Measurements from ENCODE around the gene ZFP69B.
A peak's percentile ranks its signal among the peaks of the same experiment; 100 is the strongest.
"Not testable (repeated sequence)": the region's sequence is repeated elsewhere in the genome, so short reads cannot be mapped to it uniquely, and the experiment has no call there.

Gene ZFP69B

DNA sequence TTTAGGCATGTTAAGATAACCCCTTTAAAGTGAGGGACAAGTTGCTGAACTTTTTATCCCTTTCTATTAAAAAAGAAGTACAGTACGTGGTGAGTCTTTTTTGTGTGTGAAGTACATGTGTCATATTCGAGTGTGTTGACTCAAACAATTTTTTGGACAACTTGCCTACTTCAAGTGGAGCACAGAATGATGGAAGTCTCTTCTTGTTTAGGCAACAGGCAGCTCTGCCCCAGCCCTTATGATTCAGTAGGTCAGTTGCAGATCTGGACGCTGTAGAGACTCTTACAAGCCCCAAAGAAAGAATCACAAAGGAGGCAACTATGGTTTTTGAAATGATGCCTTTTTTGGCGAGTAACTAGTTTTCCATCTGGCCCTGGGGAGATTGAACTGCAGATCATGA is 14.4 kb upstream of the ZFP69B start:
- no peak for DNase-seq (ENCODE audit: low read depth)

DNA sequence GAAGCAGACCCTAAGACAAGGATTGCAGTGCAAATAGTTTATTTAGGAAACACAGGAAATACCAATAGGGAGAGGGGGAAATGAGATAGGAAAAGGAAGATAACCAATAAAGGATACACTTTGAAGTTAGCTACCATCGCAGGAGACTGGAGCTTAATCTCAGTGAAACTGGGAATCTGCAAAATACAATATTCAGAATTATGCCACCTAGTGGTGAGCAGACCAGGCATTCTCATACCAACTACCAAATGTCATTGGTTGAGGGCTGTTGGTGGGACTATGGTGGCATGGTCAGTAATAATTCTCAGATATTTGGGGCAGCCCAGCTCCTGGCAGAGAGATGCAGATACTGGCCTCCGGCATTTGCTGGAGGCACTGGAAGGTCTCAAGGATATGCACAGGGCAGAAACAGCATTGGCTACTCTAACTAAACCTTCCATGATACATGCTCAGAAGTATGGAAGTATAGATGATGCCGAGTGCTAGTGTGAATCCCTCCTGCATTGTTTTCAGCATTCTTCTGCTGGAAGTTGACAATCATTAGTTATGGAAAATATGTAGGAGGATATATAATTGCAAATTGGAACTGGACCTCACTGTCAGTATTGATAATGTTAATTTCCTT is 11.8 kb upstream of the ZFP69B start:
- DNase-seq (ENCODE audit: low read depth) = no peak

DNA sequence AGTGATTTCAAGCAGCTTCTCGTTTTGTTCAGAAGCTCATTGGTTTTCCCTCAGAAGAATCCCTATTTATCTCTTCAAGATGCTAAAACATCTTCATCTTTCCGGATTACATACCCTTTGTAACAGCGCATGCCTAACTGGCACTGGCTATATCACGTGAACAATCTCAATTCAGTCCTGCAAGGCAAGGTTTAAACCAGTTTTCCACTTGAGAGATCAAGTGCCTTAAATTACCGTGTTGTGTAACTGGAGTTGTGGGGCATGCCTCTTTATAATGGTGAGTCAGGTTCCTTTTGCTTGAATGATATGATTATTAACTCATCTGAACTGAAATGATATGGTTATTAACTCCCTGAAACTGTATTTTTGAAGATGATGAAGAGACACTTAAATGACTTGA is 11.0 kb upstream of the ZFP69B start:
- no peak for DNase-seq (ENCODE audit: low read depth)

DNA sequence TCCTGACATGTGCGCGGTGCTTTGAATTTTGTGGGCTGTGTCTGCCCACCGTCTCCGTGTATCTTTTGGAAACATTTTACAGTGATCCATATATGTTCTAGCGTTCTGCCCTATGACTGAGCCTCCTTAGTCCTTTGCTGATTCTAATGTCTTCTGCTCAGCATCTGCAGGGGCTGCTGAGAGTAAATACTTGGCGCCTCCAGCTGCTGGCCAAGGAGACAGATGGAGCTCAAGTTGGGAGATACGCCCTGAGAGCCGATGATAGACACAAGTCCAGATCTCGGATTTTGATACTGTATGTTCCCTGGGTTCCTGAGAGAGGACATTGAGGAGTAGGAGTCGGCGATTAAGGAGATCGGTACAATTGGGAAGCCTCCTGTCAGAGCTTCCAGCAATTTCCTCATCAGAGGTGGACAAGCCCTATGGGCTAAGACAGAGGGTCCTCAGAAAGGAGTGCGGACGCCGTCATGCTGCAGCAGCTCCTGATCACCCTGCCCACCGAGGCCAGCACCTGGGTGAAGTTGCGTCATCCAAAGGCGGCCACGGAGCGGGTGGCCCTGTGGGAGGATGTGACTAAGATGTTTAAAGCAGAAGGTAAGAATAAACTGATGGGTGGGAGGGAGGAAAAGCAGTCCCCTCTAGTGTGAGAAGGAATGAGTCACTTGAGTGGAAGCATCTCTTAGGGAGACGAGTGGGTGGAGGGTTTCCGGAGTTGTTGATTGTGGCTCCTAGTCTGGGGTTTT is 390 bp downstream of the ZFP69B start:
- DNase-seq (ENCODE audit: low read depth) = peak; percentile 14

DNA sequence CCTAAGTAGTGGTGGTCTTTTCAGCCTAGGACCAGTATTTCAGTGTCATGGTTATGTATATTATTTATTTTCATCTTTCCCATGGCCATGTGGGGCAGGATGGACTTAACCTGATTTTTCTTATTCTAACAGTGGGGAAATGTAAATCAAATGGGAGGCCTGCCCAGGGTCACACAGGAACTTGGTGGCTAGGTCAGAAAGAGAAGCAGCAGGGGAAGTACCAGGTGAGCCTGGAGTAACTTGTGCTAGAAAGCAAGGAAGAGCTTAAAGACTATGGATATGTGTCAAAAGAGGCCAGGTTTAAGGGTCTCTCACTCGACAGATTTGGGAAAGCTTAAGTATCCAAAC is 936 bp downstream of the ZFP69B start:
- no peak for DNase-seq (ENCODE audit: low read depth)

DNA sequence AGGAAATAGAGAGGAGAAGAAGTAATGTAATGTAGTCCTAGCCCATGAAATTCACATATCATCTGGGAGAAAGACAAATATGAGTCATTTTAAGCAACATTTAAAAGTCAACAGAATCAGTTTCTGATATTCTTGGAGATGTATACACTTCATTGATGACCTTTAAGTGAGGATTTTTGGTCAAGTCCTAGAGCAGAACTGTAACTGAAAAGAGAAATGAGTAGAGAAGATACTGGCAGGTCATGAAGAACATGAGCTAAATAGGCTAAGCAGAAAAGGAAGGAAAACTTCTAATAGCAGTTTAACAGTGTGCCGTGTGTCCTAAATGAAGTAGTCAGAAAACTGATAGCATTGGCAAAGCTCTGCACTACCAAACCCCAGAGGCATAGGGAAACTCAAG is 4.6 kb downstream of the ZFP69B start:
- DNase-seq (ENCODE audit: low read depth) = no peak

DNA sequence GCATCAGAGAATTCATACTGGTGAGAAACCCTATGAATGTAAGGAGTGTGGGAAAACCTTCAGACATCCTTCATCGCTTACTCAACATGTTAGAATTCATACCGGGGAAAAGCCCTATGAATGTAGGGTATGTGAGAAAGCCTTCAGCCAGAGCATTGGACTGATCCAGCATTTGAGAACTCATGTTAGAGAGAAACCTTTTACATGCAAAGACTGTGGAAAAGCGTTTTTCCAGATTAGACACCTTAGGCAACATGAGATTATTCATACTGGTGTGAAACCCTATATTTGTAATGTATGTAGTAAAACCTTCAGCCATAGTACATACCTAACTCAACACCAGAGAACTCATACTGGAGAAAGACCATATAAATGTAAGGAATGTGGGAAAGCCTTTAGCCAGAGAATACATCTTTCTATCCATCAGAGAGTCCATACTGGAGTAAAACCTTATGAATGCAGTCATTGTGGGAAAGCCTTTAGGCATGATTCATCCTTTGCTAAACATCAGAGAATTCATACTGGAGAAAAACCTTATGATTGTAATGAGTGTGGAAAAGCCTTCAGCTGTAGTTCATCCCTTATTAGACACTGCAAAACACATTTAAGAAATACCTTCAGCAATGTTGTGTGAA is 12.8 kb downstream of the ZFP69B start:
- no peak for DNase-seq (ENCODE audit: low read depth)

DNA sequence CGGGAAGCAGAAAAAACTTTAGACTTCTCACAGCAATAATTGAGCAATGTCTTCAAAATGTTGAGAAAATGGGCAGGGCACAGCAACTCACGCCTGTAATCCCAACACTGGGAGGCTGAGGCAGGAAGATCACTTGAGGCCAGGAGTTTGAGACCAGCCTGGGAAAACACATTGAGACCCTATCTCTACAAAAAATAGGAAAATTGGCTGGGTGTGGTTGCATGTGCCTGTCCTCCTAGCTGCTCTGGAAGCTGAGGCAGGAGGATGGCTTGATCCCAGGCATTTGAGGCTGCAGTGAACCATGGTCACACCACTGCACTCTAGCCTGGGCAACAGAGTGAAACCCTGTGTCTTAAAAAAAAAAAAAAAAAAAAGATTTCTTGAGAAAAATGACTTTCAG is 19.1 kb downstream of the ZFP69B start:
- no peak for DNase-seq (ENCODE audit: low read depth)

DNA sequence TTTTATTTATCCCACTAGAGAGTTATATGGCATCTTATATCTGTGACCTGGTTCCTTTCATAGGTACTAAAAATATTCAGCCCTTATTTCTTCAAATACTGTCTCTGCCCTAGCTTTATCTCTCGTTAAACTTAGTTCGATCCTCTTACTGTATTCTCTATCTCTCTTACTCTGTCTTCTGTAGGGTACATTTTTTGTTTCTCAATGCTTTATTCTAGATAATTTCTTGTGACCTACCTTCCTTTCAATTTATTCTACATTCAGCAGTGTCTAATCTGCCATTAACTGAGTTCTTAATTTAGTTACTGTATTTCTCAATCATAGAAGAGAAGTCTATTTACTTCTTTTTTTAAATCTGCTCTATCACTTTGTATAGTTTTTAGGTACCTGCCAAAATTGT is 25.0 kb downstream of the ZFP69B start:
- DNase-seq (ENCODE audit: low read depth) = no peak

DNA sequence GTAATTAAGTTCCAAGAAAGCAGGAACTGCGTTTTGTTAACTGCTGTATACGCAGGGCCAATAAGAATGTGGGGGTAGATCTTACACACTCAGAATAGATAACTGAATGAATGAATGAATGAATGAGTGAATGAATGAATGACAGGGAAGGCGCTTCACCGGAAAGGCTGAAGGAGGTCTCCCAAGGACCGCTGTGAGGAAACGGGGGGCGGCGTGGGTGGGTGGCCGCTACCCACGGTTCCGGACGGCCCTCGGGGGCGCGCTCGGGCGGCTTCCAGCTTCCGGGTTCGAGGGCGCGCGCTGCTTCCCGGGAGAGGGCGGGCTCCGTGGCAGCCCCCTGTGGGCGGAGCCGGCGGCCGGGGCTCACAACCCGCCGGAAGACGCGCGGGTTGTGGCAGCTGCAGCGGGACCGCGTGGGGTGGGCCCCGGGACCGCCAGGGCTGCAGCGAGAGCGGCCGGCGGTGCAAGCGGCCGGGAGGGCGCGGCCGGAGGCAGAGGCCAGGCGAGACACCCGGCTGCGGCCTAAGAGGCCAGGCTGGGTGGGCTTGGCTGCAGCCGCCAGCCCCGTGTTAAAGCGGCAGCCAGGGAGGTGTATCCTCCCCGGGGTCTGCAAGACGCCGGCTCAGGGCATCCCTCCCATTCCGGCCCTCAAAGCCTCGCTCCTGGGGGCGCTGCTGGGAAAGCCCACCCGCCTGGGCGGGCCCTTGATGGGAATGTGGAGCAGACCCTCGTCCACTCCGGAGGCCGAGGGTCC is 26.8 kb downstream of the ZFP69B start, which contains the start of gene ZFP69:
Gene ZFP69, plus strand, starts transcription at position 367 of the 754 bp plus-strand sequence. CDS start 2,072 bp downstream, outside the sequence.
- DNase-seq (ENCODE audit: low read depth) = no peak

DNA sequence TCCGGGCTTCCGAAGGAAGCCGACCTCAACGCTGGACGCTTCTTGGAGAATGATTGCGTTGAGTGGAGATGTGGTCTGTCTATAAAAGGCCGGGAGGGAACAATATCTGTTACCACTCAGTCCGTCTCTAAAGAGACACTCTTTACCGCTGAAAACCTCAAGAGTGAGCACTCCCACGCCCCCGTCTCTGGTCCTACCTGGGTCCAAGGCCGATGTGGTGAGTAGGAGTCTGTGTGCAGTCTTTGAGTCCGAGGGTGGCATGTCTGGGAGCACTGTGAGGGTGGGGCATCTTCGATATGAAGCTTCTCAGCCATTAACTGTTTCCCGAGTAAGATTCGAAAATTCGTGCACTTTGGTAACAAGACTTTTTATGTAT is 27.4 kb downstream of the ZFP69B start:
- DNase-seq (ENCODE audit: low read depth) = no peak

DNA sequence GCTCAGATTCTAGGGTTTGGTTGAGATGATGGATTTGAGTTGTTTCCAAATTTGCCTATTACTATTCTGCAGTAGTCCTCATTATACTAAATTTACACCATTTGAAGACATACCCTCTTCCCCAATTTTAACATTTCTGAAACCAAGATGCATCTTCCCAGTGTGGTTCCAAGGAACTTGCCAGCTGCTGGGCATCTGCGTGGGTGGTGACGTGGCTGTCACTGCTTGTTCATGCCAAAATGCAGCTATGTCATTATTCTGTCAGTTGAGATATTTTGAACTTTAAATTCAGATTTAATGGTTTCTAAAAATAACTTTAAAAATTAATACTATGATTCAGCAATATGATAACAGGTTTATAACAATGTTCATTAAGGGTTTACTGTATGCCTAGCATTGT is 28.0 kb downstream of the ZFP69B start:
- no peak for DNase-seq (ENCODE audit: low read depth)

DNA sequence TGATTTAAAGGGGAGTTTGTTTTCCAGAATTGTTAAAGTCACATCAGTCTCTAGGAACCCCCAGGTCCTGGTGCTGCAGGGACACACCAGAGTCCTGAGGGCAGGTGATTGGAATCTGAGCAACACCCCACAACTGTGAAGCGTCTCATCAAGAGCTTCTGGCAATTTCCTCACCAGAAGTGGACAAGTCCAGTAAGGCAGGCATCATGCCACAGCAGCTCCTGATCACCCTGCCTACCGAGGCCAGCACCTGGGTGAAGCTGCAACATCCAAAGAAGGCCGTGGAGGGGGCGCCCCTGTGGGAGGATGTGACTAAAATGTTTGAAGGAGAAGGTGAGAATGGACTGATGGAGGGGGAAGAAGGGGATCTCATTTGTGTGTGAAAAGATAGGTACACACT is 28.9 kb downstream of the ZFP69B start:
- no peak for DNase-seq (ENCODE audit: low read depth)

DNA sequence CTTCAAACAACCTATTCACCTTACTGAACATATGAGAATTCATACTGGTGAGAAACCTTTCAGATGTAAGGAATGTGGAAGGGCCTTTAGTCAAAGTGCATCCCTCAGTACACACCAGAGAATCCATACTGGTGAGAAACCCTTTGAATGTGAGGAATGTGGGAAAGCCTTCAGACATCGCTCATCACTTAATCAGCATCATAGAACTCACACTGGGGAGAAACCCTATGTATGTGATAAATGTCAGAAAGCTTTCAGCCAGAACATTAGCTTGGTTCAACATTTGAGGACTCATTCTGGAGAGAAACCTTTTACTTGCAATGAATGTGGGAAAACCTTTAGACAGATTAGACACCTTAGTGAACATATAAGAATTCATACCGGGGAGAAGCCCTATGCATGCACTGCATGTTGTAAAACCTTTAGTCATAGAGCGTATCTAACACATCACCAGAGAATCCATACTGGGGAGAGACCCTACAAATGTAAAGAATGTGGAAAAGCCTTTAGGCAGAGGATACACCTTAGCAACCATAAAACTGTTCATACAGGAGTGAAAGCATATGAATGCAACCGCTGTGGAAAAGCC is 45.1 kb downstream of the ZFP69B start:
- DNase-seq (ENCODE audit: low read depth) = no peak

DNA sequence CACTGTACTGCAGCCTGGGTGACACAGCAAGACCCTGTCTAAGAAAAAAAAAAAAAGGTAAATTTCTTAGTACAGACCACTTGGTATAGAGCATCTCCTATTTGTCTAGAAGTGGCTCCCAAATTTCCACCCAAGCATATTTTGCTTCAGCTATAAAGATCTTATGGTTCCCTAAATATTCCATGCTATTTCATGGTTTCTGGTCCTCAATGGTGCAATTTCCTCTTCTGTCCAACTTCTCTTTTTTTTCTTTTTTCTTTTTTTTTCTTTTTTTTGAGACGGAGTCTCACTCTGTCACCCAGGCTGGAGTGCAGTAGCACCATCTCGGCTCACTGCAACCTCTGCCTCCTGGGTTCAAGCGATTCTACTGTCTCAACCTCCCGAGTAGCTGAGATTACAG is 52.4 kb downstream of the ZFP69B start:
- DNase-seq (ENCODE audit: low read depth) = not testable (repeated sequence)

DNA sequence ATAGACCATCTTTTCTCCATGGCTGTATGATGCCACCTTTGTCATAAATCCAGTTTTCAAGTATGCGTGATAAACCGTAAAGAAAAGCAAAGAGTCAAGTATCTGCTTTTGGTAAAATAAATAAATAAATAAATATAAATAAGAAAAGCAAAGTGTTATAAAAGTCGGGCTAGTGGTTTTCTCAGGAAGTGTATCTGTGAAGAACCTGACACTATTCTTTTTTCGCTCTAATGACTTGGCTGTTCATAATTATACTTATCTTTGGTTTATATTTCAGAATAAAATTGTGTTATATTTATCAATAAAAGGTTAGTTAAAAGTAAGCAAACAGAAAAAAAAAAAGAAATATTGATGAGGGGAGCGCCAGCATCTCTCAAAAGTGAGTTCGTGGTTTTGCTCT is 57.7 kb downstream of the ZFP69B start:
- no peak for DNase-seq (ENCODE audit: low read depth)

DNA sequence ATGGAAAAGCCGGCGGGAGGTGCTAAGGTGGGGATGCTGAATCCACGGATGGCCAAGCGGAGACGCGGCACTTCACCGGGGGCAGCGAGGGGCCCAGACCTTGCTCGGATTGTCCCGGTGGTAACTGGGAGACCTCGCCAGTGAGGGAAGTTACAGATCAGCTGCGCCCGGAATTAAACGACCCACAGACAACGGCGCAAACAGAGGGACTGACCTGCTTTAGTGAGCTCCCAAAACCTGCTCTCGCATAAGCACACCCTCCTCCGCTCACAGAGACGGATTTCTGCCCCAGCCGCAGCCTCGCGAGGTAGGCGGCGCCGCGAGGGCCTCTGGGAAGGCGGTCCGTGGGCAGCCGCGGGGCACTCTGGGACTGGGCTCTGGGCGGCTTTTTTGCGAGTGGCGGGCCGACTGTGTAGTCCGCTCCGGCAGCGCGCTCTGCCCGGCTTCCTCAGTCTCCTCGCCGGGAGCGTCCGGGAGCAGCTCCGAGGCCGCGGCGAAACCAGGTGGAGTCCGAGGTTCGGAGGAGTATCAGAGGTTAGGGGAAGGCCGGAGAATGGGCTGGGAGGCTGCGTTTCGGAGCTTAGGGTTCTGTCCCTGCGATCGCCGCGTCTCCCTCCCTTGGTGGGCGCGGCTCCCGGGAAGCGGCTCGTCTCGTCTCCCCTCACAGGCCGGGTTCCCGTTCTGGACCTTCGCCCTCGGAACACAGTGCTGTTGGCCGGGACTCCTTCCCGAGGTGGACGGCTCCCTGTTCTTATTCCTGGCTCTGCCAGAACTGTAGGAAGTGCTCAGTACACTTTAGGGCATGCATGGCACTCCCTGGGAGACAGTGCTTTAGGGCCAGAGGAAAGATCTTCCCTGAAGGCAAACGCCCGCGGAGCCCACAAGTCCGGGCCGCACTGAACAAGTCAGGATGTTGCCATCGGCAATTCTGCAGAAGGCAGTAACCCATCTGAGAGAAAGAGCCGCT is 58.4 kb downstream of the ZFP69B start, which contains the start of gene EXO5:
Gene EXO5, plus strand, starts transcription at position 393 of the 967 bp plus-strand sequence. CDS start 5,778 bp downstream, outside the sequence.
- DNase-seq (ENCODE audit: low read depth) = peak; percentile 50

All from GM04504 (cell line).